ENCODE data around the gene CD1E.
"Not testable (repeated sequence)": the region's sequence is repeated elsewhere in the genome, so short reads cannot be mapped to it uniquely, and the experiment has no call there.

Gene CD1E

GRCh38 chr1:158366783-158367182, 13.1 kb downstream of the CD1E start:
- no peaks in the 10 kb centered on the region for H3F3A ChIP-seq (ENCODE audit: low read depth)
- TF ChIP-seq, protein P1, sequence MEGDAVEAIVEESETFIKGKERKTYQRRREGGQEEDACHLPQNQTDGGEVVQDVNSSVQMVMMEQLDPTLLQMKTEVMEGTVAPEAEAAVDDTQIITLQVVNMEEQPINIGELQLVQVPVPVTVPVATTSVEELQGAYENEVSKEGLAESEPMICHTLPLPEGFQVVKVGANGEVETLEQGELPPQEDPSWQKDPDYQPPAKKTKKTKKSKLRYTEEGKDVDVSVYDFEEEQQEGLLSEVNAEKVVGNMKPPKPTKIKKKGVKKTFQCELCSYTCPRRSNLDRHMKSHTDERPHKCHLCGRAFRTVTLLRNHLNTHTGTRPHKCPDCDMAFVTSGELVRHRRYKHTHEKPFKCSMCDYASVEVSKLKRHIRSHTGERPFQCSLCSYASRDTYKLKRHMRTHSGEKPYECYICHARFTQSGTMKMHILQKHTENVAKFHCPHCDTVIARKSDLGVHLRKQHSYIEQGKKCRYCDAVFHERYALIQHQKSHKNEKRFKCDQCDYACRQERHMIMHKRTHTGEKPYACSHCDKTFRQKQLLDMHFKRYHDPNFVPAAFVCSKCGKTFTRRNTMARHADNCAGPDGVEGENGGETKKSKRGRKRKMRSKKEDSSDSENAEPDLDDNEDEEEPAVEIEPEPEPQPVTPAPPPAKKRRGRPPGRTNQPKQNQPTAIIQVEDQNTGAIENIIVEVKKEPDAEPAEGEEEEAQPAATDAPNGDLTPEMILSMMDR (conservative IDR thresholded peaks at IDR 0.05; ENCODE audit: low read length) = no peak
- no peak for TF ChIP-seq EZH2phosphoT487 (IDR thresholded peaks at IDR 0.05; ENCODE audit: borderline replicate concordance)
- 0 out of 2 replicates have a peak, but pooled peaks cover 2% of the 10 kb centered on the region for H3K9me3 ChIP-seq (ENCODE audit: insufficient read depth, low read depth, low read length)
- no peaks in the 10 kb centered on the region for H3K36me3 ChIP-seq (ENCODE audit: insufficient read depth, low read length)
- no peak overlapping the region for H3K4me3 ChIP-seq (ENCODE audit: low read length, poor library complexity, severe bottlenecking)
- no peak overlapping the region for H3K9ac ChIP-seq (ENCODE audit: low read depth, low read length, poor library complexity, severe bottlenecking)
- peaks cover 23% of the 10 kb centered on the region for H3K27me3 ChIP-seq (ENCODE audit: insufficient read depth, low read length, poor library complexity, severe bottlenecking)
- no peaks in the 10 kb centered on the region for H4K20me1 ChIP-seq (ENCODE audit: insufficient read depth, low read length, poor library complexity, severe bottlenecking)
- H3K4me2 ChIP-seq (ENCODE audit: low read depth, low read length, poor library complexity, severe bottlenecking) = no peak overlapping the region
- no peaks in the 10 kb centered on the region for H3K79me2 ChIP-seq (ENCODE audit: insufficient read depth, low read length)
- H3K4me1 ChIP-seq (ENCODE audit: insufficient read depth, low read length, poor library complexity, severe bottlenecking) = no peaks in the 10 kb centered on the region
- H2AFZ ChIP-seq (ENCODE audit: low read length) = no peak overlapping the region
- H3K9me2 ChIP-seq (replicated peaks; ENCODE audit: low read depth, low read length) = no peaks in the 10 kb centered on the region

- Histone ChIP-seq H2AFZ (ENCODE audit: low read length) (no peak overlapping the region), H3K79me2 (ENCODE audit: insufficient read depth, low read length) (no peaks in the 10 kb centered on the region), H3K9me3 (ENCODE audit: insufficient read depth, low read depth, low read length) (peaks cover 12% of the 10 kb centered on the region; the same call in 1 of the 2 replicates), H3K4me2 (ENCODE audit: low read depth, low read length, poor library complexity, severe bottlenecking) (no peak overlapping the region), H3K9ac (ENCODE audit: low read depth, low read length, poor library complexity, severe bottlenecking) (no peak overlapping the region), H4K20me1 (ENCODE audit: insufficient read depth, low read length, poor library complexity, severe bottlenecking) (no peaks in the 10 kb centered on the region), H3K27me3 (ENCODE audit: insufficient read depth, low read length, poor library complexity, severe bottlenecking) (peaks cover 25% of the 10 kb centered on the region), H3K4me3 (ENCODE audit: low read length, poor library complexity, severe bottlenecking) (no peak overlapping the region), H3K4me1 (ENCODE audit: insufficient read depth, low read length, poor library complexity, severe bottlenecking) (no peaks in the 10 kb centered on the region), H3F3A (ENCODE audit: low read depth) (no peaks in the 10 kb centered on the region), H3K9me2 (replicated peaks; ENCODE audit: low read depth, low read length) (no peaks in the 10 kb centered on the region), H3K36me3 (ENCODE audit: insufficient read depth, low read length) (no peaks in the 10 kb centered on the region)
- TF ChIP-seq EZH2phosphoT487 (IDR thresholded peaks at IDR 0.05; ENCODE audit: borderline replicate concordance) = no peak
- TF ChIP-seq, protein P1 (conservative IDR thresholded peaks at IDR 0.05; ENCODE audit: low read length) = no peak
These were observed 17.7 kb downstream of the CD1E start for GRCh38 chr1:158371188-158371953.

GRCh38 chr1:158374101-158374500, 20.4 kb downstream of the CD1E start:
- not testable (repeated sequence) for H4K20me1 ChIP-seq (ENCODE audit: insufficient read depth, low read length, poor library complexity, severe bottlenecking); H3K79me2 ChIP-seq (ENCODE audit: insufficient read depth, low read length); H3K9ac ChIP-seq (ENCODE audit: low read depth, low read length, poor library complexity, severe bottlenecking); H3K9me2 ChIP-seq (replicated peaks; ENCODE audit: low read depth, low read length); H2AFZ ChIP-seq (ENCODE audit: low read length); H3K4me2 ChIP-seq (ENCODE audit: low read depth, low read length, poor library complexity, severe bottlenecking); H3K4me1 ChIP-seq (ENCODE audit: insufficient read depth, low read length, poor library complexity, severe bottlenecking); H3K4me3 ChIP-seq (ENCODE audit: low read length, poor library complexity, severe bottlenecking); H3K36me3 ChIP-seq (ENCODE audit: insufficient read depth, low read length); H3F3A ChIP-seq (ENCODE audit: low read depth)
- Histone ChIP-seq H3K27me3 (ENCODE audit: insufficient read depth, low read length, poor library complexity, severe bottlenecking) (peaks cover 16% of the 10 kb centered on the region), H3K9me3 (ENCODE audit: insufficient read depth, low read depth, low read length) (peaks cover 12% of the 10 kb centered on the region; the same call in 1 of the 2 replicates)

DNA sequence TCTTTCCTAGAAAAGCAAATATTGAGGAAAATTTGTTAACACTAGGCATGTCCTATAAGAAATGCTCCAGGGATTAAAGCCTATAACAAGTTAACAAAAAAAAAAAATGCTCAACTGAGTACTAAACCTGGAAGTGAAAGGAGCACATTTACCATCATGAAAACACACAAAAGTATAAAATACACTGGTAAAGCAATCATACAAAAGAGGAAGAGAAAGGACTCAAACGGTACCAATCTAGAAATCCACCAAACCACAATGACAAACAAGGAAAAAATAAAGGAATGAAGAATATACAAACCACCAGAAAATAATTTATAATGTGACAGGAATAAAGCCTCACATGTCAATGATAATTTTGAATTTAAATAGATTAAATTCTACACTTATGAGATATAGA, 21.2 kb downstream of the CD1E start:
- TF ChIP-seq EZH2phosphoT487 (IDR thresholded peaks at IDR 0.05; ENCODE audit: borderline replicate concordance) = no peak
- TF ChIP-seq, protein P1 (conservative IDR thresholded peaks at IDR 0.05; ENCODE audit: low read length) = no peak
- no peak overlapping the region for H2AFZ ChIP-seq (ENCODE audit: low read length)
- H3K27me3 ChIP-seq (ENCODE audit: insufficient read depth, low read length, poor library complexity, severe bottlenecking) = peaks cover 16% of the 10 kb centered on the region

More for the DNA sequence above, 21.2 kb downstream of the CD1E start:
- H3F3A ChIP-seq (ENCODE audit: low read depth) = no peaks in the 10 kb centered on the region
- H3K4me3 ChIP-seq (ENCODE audit: low read length, poor library complexity, severe bottlenecking) = no peak overlapping the region
- H3K9me3 ChIP-seq (ENCODE audit: insufficient read depth, low read depth, low read length) = peaks cover 12% of the 10 kb centered on the region; the same call in 1 of the 2 replicates
- H3K9me2 ChIP-seq (replicated peaks; ENCODE audit: low read depth, low read length) = no peaks in the 10 kb centered on the region
- no peaks in the 10 kb centered on the region for H3K4me1 ChIP-seq (ENCODE audit: insufficient read depth, low read length, poor library complexity, severe bottlenecking)
- H3K79me2 ChIP-seq (ENCODE audit: insufficient read depth, low read length) = no peaks in the 10 kb centered on the region
- H3K4me2 ChIP-seq (ENCODE audit: low read depth, low read length, poor library complexity, severe bottlenecking) = no peak overlapping the region
- H3K36me3 ChIP-seq (ENCODE audit: insufficient read depth, low read length) = no peaks in the 10 kb centered on the region
- no peaks in the 10 kb centered on the region for H4K20me1 ChIP-seq (ENCODE audit: insufficient read depth, low read length, poor library complexity, severe bottlenecking)
- no peak overlapping the region for H3K9ac ChIP-seq (ENCODE audit: low read depth, low read length, poor library complexity, severe bottlenecking)
